Measurements from ENCODE around the gene TPST1. TPM values are rescaled to one million over a fixed set of nuclear protein-coding genes. Genes with fewer than 3 reads are reported as not detected.
"Not testable (repeated sequence)": the region's sequence is repeated elsewhere in the genome, so short reads cannot be mapped to it uniquely, and the experiment has no call there.

Gene TPST1
- polyA plus RNA-seq, 12 donors = 12.7 to 30.2 (median 16.9) TPM; not detected in 1

GRCh38 chr7:66326501-66327215 is 121.5 kb downstream of the TPST1 start:
- DNase-seq = peak; percentile 42

DNA sequence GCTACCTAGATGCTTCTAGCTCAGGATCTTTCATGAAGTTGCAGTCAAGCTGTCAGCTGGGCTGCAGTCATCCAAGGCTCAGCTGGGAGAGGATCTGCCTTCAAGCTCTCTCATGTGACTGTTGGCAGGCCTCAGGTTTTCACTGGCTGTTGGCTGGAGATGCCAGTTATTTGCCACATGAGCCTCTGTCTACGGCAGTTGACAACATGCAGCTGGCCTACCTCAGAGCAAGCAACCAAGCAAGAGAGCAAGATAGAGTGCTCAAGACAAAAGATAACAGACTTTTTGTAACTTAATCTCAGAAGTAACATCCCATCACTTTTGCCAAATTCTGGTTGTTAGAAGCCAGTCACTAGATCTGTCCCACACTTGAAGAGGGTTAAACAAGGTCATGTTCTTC is 125.8 kb downstream of the TPST1 start:
- DNase-seq = peak; percentile 35

DNA sequence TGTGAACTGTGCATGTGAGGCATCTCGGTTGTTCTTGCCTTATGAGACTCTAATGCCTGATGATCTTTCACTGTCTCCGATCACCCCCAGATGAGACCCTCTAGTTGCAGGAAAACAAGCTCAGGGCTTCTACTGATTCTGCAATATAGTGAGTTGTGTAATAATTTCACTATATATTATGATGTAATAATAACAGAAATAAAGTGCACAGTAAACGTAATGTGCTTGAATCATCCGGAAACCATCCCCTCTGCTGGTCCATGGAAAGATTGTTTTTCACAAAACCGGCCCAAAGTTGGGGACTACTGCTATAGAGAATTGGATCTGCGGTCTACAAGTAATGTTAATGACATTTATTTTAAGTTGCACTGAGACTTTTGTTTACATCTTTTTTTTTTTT is 126.7 kb downstream of the TPST1 start:
- no peak for DNase-seq

- DNase-seq = no peak
These were observed 128.3 kb downstream of the TPST1 start for GRCh38 chr7:66333443-66333842.

DNA sequence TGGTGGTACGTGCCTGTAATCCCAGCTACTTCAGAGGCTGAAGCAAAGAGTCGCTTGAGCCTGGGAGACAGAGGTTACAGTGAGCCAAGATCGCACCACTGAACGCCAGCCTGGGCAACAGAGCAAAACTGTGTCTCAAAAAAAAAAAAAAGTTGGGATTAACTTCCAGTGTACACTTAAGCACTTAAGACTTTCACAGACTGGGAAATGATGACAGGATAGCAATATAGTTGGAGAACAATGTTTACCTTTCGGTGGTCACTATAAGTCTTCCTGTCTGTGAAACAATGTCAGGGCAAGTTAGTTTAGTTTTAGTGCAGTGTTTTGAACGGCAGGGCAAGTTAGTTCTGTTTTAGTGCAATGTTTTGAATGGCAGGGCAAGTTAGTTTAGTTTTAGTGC is 130.2 kb downstream of the TPST1 start:
- no peak for DNase-seq

- no peak for DNase-seq
These were observed 131.6 kb downstream of the TPST1 start for GRCh38 chr7:66336760-66337159.

DNA sequence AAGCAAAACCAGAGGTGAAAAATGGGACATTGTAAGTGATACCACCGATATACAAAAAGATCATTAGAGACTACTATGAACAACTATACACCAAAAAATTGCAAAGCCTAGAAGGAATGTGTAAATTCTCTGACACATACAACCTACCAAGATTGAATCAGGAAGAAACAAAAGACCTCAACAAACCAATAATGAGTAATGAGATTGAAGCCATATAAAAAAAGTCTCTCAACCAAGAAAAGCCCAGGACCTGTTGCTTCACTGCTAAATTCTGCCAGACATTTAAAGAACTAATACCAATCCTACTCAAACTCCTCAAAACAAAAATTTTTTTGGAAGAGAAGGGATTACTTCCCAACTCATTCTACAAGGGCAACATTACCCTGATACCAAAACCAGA is 134.0 kb downstream of the TPST1 start:
- no peak for DNase-seq

DNA sequence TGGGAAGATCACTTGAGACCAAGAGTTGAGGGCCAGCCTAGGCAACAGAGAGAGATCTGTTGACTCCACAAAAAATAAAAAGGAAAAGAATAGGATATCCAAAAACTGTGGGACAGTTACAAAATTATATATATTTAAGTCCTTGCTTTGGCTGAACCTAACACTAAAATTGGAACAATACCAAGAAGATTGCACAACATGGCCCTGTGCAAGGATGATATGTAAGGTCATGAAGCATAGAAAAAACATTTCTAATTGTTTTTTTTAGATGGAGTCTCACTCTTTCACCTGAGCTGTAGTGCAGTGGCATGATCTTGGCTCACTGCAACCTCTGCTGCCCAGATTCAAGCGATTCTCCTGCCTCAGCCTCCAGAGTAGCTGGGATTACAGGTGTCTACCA is 139.0 kb downstream of the TPST1 start:
- no peak for DNase-seq

DNA sequence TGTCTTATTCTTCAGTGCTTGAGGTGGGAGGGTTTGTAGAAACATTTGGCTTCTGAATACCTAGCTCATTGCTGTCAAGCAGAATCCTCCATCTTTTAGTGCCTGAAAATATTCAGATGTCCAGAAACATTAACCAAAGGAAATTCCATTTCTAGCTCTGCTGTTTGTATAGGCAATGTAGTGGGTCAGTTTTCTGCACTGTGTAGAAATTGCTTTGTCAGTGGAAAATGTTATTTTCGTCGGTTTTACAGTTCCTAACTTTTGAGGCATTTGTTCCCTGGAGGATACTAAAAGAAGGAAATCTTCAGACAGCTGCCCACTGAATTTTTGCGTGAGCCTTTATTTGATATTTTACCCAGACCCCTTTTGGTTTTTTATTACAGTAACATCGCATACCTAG is 143.4 kb downstream of the TPST1 start:
- DNase-seq = no peak

DNA sequence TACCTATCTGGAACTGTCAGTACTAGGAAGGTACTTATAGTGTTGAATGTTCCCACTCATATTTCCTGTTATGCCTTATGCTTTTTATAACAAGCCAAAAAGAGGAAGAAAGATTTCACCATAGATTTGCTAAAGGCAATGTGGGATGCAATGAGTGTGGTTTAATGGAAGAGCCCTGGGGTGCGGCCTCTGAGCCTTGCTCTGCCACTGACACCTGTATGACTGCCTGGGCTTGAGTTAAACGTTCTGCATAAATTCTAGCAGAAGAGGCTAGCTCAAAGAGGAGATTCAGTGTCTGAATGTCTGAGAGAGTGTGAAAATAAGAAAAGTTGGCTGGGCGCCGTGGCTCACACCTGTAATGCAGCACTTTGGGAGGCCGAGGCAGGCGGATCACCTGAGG is 143.8 kb downstream of the TPST1 start:
- DNase-seq = no peak

- no peak for DNase-seq
These were observed 146.9 kb downstream of the TPST1 start for GRCh38 chr7:66352071-66352470.

DNA sequence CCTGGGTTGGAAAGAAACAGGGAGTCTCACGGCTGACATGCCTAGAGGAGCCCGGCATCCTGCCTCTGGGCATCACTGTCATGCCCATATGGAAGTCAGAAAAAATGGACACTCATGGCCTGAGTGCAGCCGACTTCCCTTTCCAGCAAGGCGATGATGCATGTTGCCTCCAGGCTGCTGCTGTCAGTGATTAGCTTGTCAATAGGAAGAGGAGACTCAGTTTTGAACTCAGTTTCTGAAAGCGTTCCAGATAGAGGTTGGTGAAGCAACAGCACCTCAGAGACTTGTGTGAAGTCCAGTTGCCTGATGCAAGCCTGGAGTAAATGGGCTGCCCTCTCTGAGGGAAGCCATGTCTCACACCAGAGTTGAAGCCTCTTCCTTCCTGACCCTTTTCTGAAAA is 148.4 kb downstream of the TPST1 start:
- no peak for DNase-seq

GRCh38 chr7:66355756-66356155 is 150.6 kb downstream of the TPST1 start:
- no peak for DNase-seq

- no peak for DNase-seq
These were observed 151.2 kb downstream of the TPST1 start for GRCh38 chr7:66356277-66356721.

GRCh38 chr7:66357087-66357486 is 152.0 kb downstream of the TPST1 start:
- no peak for DNase-seq

DNA sequence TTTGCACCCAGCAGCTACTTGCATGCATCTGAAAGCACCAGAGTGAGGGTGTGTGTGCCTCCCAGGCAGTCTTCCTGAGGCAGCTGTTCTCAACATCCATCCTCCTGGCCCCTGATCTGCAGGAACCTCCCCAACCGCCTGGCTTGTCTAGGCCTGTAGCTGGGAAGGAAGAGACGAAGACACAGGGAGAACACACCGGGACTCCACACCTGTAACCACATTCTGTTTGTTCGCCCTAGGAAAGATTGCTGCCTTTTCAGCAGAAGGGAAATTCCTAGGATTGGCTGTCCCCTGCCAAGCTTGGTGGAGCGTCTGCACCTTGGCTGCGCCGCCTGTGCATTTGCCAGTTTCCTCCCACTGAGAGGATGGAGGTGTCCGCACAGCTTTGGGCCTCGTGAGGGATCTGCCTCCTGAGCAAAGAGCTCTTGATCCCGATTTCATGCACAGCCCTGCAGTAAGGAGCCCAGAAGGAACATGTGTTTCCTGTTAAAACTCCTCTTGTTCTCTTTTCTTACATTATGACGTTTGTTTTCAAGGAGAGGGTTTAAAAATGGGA is 154.6 kb downstream of the TPST1 start:
- peak; percentile 31 for DNase-seq

- DNase-seq = no peak
These were observed 157.0 kb downstream of the TPST1 start for GRCh38 chr7:66362136-66362535.

DNA sequence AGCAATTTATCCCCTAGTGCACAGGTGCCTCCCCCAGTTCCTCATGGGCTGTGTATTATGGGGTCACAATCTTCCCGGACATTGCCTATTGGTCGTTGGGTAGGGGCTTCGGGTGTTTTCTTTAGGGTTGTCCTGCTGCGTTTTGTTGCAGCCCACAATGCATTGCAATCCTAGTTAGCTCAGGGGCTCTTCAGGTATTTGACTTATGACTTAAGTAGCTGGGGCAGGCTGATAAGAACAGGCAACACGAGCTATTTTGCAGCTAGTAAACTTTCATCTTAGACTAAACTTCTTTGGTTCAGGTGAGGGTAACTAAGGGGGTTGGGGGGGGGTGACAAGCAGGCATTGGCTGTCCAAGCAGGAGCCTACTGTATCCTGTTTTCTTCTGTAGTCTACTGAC is 158.5 kb downstream of the TPST1 start:
- no peak for DNase-seq

DNA sequence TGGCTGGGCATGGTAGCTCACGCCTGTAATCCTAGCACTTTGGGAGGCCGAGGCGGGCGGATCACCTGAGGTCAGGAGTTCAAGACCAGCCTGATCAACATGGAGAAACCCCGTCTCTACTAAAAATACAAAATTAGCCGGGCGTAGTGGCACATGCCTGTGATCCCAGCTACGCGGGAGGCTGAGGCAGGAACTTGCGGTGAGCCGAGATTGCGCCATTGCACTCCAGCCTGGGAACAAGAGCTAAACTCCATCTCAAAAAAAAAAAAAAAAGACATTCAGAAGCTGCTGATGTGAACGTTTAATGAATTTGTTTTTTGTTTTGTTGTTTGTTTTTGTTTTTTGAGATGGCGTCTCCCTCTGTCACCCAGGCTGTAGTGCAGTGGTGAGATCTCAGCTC is 159.9 kb downstream of the TPST1 start:
- not testable (repeated sequence) for DNase-seq

DNA sequence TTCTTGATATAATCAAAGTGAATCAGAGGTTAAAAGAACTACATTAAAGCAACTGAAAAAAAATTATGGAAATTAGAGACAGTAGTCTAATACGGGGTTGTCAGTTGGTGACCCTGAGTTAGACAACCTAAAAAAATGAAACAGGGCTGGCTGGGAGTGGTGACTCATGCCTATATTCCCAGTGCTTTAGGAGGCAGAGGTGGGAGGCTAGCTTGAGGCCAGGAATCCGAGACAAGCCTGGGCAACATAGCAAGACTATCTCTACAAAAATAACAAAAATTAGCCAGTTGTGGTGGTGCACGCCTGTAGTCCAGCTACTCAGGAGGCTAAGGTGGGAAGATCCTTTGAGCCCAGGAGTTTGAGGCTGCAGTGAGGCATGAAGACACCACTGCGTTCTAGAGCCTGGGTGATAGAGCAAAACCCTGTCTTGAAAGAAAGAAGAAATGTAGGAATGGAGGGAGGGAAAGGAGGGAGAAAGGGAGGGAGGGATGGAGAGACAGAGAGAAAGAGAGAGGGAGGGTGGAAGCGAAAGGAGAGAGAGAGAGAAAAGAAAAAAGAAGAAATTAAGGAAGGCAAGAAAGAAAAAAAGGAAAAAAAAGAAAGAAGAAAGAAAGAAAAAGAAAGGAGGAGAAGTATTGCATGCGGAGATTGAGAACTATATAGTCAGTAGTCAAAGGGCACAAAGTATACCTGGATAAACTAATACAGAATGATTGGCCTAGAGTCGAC is 166.1 kb downstream of the TPST1 start:
- DNase-seq = no peak

DNA sequence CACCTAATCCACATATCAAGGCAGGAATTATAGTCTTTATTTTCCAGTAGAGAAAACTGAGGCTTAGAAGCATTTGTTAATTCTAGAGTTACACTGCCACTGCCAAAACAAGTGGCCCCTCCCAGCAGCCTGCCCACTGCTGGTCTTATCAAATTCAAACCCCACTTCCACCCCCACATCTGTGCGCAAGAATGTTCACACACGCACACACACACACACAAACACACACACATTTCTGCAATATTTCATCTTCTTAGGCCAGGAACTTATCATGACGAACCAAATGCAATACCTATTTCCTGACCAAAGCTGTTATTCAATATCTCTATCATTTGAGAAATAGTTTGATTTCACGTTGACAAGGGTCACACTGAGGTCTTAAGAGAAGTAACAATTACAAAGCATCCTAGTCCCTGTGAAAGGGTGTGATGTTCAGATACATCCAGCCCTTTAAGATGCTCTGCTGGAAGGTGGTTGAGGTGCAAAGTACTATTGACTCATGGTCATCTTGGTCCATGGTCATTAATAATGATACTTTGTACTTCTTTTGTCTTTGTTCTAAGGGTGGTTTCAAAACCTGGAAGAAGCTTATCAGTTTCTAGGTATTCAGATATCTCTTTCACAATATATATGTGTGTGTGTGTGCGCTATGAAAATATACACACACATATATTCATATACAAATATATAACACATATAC is 169.2 kb downstream of the TPST1 start:
- not testable (repeated sequence) for DNase-seq

DNA sequence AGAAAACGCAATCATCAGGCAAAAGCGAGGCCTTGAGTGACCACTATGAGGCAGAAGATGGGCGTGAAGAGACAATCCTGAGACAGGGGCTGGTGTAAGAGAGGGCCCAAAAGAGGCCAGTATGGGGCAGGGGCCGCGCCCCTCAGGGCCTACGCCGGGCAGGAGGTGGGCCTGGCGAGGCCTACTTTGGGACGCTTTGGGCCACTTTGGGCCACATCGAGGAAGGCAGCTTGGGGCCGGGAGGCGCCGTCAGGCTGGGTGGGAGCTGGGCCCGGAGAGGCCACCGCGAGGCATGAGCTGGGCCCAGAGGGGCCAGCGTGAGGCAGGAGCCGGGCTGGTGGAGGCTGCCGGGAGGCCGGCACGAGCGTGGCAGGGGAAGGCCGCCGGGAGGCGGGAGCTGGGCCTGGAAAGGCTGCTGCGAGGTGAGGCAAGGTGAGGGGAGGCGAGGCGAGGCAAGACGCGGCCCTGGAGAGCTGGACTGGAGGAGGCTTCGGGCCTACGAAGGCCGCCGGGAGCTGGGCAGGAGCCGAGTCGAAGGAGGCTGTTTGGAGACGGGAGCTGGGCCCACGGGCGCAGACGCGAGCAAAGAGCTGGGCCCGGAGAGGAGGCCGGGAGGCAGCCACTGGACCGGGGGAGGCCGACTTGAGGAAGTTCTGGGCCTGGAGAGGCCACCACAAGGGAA is 171.3 kb downstream of the TPST1 start:
- DNase-seq = no peak

Measured in muscle of arm (tissue), 12 donors.